ENCODE measurements around the gene MYLK.

Gene MYLK

DNA sequence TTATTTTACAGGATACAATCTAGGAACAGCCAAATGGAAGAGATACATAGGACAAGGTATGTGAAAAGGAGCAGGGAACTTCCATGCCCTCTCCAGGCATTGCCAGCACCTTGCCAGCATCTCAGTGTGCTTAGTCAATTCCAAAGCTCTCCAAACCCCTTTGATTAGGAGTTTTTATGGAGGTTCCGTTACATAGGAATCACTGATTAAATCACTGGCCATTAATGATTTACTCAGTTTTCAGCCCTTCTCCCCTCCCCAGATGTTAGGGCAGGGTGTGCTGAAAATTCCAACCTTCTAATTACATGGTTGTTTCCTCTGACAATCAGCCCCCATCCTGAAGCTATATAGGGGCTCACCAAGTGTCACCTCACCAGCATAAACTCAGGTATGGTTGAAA is 11.5 kb downstream of the MYLK start:
- DNase-seq (ENCODE audit: low spot score): no peak

DNA sequence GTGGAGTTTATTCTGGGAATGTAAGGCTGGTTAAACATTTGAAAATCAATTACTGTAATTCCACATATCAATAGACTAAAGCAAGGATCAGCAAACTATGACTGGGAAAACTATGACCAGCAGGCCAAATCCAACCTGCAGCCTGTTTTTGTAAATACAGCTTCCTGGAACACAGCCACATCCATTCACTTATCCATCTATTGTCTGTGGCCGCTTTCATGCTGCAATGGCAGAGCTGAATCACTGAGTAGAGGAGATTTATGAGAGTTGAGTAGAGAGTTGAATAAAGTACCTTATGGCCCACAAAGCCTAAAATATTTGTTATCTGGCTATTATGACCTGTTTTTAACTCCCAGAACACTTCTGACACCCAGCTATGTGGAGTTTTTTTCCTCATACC is 12.2 kb downstream of the MYLK start:
- DNase-seq (ENCODE audit: low spot score): no peak

DNA sequence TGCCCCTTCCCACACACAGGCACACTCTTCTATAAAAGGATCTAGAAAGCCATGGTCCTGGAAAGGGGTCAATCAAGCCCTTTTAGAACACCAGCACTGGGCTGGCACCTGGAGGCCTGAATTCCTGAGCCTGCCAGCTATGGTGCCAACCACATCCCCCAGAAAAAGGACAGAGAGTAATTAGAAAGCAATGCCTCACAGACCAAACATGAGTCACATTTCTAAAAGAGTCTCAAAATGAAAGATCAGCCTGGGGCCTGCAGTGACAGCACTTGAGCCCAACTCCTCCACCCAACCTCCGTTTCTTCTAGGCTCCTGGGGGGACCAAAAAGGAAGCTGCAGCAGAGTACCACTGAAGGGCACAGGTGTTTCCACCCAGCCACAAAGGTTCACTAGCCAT is 14.1 kb downstream of the MYLK start:
- DNase-seq (ENCODE audit: low spot score): no peak

DNA sequence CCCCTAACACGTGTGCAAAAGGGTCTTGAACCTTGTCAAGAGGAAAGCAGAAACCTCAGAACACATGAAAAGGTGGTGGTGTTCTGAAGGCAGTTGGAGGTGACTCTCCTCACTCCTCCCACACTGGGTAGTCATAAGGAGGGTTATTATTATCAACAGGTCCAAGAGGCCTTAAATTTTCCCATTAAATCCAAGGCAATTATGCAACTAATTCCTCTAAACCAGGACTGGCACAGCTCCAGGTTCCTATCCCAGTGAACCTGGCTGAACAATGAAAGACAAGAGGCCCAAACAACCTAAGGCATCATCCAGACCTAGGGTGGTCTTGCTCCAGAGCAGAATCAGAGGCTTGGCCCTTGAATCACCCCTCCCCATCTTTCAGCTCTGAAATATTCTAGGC is 15.0 kb downstream of the MYLK start:
- DNase-seq (ENCODE audit: low spot score): no peak

DNA sequence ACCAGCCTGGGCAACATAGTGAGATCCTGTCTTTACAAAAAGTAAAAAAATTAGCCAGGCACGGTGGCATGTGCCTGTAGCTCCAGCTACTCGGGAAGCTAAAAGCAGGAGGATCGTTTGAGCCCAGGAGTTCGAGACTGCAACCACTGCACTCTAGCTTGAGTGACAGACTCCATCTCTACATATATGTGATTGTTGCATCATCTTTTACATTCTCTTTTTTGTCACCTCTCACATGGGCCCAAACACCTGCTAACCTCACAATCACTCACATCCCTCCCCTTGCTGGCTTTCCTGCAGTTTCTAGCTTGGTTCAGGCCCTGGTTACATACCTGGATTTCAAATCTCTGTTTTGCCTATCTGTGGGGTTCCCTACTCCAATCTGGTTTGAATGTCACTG is 19.4 kb downstream of the MYLK start:
- no peak for DNase-seq (ENCODE audit: low spot score)

DNA sequence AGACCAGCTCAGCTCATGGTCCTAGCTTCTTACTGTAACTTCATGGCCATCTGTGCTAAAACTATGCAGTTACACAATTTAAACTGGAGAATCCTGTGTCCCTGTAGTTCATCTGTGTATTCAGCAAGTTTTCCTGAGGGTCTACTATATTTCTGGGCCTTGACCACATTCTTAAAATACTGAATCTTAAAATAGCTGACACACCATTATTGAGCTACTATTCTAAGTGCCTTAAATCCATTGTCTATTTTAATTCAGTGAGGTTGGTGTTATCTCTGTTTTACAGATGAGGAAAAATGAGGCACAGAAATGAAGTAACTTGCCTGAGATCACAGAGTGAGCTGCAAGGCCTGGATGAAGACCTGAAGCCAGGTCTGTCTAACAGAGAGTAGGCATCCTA is 22.0 kb downstream of the MYLK start:
- DNase-seq (ENCODE audit: low spot score): no peak

DNA sequence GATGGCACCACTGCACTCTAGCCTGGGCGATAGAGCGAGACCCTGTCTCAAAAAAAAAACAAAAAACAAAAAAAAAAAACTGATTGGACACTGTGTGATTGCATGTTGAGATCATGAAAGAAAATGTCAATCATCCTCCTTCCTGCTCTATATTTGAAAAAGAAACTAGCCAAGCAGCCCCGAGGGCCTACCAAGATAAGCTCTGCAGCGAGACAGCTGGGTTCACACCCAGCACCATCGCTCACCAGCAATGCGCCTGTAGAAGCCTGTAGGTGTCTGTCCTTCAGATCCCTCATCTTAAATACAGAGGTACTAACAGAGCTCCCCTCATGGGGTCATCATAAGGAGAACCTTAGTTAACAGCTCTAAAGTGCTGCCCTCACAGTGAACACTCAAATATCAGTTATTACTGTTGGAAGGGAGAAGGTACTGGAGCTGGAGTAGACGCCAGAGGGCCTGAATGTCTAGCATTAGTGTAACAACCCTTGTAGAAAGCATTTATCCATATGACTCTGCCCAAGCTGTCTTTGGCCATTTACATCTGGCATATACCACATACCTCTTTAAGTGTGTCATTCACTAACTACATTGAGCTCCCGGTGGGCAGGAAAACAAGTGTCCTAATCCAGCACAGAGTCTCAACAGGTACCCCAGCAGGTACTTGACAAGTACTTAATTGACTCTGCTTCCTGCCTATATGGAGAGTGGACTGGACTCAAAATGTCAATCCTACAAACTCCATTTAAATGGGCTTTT is 22.9 kb downstream of the MYLK start:
- DNase-seq (ENCODE audit: low spot score): no peak

DNA sequence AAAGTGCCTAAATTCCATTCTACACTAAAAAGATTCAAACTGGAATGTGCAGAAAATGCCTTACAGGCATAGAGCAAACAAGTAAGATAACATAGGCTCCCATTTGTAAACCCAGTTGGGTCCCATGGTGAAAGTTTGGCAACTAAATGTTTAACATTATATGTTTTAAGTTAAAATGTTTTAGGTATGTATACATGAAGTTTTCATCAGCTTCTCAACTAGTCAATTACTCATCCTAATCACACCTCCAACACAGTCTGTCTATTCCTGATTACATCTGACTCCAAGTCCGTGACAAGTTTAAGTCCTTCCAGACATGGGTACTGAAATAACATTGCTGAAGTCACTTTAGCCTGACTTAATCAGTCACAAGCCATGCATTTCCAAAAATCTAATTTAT is 25.0 kb downstream of the MYLK start:
- DNase-seq (ENCODE audit: low spot score): no peak

DNA sequence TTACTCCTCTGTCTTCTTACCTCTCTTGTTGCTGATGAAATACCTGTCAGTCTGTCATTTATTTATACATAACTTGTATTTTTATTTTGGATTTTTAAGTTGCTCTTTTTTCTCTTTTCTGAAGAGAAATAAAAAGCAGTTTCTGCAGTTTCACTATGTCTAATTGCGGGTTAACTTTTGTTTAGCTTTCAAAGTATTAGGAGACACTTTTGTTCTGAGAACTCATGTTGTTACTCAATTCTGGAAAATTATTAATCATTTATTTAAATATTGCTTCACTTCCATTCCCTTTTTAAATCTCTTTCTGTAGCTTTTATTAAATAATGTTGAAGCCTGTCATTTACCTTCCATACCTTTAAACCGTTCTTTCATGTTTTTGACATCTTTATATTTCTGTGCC is 29.2 kb downstream of the MYLK start:
- no peak for DNase-seq (ENCODE audit: low spot score)

DNA sequence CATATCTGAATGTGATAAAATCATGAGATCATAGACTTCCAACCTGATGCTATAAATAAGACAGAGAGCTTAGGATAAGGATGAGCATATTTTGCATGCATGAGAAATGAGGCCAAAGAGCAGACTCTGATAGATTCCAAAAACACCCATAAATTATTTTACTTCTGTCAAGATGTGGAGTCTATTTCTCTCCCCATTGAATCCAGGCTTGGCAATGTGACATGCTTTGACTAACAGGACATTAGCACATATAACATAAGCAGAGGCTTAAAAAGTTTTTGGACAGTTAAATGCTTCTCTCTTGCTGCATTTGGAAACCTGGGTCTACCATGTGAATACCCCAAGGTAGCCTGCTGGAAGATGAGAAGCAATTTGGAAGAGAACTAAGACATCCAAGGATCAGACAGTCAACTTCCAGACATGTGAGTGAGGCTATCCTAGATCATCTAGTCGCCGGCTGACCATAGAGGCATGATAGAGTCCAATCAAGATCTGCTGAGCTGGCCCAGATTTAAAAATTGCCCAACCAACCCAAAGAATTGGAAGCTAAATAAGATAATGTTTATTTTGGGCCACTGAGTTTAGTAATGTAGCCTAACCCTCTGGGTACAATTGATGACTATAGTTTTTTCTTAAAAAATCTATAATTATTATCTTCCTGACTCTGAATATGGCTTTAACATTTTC is 30.3 kb downstream of the MYLK start:
- DNase-seq (ENCODE audit: low spot score): no peak

DNA sequence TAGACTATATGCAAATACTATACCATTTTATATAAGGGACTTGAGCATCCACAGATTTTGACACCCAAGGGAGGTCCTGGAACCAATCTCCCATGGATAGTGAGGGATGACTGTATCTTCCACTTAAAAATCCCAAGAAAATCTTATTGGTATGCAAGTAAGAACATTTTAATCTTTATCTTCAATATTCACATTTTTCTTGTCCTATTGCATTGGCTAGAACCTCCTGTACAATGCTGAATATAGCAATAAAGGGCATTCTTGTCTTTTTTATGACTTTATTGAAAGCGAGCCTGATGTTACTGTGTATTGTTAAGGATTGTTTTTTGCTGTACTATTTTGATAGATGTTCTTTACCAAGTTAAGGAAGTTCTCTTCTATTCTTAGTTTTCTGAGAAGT is 36.9 kb downstream of the MYLK start:
- no peak for DNase-seq (ENCODE audit: low spot score)

DNA sequence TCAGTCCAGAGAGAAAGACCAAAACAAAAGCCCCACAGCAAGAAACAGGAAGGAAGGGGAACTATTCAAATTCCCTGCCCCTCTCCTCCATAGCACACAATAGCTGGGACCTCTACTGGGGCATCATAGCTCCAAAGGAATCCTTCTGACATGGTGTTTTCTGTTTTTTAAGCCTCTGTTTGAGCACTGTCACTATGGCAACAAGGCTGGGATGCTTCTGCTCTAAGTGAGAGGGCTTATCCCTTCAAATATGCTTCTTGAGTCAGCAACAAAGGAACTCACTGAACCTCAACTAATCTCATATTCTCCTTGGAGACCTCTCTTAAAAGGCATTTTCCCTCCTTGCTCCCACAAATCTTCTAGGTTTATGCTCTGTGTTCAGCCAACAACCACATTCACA is 40.5 kb downstream of the MYLK start:
- DNase-seq (ENCODE audit: low spot score): no peak

DNA sequence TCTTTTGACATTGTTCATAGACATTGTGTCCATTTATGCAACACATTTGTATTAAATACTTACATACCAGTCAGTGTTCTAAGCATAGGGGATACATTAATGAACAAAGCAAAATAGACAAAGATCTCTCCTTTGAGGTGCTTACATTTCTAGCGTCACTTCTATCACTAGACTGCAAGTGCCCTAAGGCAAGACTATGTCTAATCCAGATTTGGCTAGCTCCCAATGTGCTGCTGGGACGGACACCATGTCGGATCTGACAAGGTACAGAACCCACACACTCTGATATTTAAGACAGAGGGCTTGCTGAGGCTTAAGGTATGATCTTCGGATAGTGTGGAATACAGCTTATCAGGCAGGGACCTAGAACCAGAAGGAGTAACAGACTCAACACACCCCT is 41.4 kb downstream of the MYLK start:
- DNase-seq (ENCODE audit: low spot score): no peak

DNA sequence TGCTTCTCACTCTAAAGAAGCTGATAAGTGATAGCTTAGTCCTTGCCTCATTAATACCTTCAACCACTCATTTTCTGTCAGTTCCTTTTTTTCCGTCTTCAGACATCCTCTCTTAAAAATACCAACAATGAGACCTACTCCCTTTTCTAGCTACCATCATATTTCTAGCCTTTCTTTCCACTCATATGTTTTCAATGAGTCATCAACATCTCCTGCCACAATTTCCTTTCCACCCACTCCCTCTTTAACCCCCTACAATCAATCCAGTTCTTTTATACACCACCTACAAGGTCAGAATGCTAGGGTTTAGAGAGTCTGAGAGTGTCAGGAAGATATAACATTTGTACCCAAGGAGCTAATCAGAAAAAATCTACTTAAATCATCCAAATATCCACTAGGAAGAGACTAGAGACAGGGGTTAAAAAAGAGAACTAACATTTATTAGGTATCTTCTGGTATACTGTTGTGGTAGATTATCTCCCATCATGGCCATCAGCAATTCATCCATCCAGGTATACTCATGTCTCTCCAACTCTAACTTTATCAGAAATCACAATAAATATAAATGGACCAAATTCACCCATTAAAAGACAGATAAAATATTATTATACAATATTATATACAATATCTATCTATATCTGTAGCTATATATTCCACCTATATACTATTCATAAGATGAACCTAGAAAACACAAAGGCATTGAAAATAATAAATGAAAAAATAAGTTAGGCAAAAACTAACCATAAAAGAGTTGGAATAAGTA is 42.5 kb downstream of the MYLK start:
- no peak for DNase-seq (ENCODE audit: low spot score)

DNA sequence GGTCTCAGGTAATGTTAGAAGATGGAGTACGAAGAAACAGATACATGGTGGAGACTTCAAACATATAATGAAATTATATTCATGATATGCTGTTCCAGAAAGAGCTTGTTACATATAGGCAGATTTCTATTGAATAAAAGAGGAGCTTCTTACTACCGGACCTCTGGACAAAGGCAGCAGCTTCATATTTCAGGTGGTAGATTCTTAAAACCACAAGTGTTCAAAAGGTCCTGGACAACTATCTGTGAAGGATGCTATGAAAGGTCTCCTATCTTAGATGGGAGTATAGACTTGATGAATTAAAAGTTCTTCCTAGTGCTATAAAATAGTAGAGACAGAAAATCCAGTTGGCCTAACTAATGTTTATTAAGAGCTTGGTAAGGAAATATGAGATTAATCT is 43.2 kb downstream of the MYLK start:
- DNase-seq (ENCODE audit: low spot score): no peak

DNA sequence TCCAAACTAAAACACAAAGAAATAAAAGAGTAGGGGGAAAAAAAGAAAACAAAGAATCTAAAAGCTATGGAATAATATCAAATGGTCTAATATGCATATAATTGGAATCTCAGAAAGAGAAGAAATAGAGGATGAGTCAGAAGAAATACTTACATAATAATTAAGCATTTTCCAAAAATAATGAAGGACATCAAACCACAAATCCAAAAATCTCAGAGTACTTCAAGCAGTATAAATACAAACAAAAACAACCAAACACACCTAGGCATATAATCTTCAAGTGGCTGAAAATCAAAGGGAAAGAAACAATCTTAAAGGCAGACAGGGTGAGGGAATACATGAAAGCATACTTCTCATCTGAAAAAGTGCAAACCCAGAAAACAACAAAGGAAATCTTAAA is 46.3 kb downstream of the MYLK start:
- DNase-seq (ENCODE audit: low spot score): no peak

DNA sequence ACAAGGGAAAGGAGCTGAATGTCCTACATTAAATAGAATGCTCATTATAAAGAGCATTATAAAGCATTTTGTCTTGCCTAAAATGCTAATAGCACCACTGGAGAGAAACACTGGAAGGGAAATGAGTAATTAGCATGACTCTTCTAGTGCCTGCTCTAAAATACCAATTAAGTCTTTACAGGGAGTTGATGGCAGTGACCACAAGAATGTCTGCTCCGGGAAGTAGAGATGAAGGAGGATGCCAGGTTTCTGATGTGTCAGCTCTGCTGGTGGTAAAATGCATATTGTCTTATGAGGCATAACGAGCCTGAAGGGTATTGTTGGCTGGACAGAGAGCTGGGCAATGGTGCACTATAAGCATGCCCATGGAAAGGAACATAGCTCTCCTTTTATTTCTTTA is 49.5 kb downstream of the MYLK start:
- no peak for DNase-seq (ENCODE audit: low spot score)

DNA sequence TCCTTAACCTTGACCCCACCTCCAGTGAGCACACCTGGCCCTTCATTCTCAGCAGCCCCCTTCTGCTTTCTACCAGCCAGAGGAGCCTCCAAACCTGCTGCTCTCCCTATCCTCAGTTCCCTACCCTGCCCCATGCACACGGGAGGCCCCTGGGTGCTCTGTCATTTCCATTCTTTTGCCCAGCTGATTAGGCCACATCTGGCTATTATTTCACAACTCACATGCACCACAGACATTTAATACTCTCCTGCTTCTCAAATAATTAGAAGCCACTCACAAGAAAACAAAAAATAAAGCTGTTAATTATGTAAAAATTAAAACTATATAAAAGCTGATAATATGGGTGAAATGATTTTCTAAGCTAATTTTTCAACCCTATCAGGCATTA is 50.7 kb downstream of the MYLK start:
- no peak for DNase-seq (ENCODE audit: low spot score)

DNA sequence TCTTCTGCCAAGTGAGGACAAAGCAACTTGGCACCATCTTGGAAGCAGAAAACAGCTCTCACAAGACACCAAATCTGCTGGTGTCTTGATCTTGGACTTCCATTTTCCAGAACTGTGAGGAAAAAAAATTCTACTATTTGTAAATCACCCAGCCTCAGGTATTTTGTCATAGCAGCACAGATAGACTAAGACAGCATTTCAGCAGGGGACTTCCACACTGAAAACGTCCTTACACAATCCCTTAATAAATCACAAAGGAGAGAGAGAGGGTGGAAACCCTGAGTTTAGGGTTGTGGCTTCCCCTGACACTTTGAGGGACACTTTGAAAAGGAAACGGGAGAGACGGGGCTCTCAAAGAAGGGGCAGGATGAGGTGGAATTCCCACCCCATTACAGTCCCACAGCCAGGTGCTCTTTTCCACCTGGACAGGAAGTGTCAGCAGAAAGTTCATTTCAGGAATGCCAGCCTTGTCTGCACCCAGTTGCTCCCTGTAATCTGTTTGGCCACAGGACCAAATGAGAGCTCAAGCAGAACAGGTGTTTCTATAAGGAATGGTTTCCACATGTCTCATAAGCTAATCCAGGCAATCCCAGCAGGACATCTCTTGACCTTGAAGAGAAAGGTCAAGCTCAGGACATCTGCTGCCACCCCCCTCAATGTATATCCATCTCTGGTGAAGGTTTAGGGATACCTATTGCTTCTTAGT is 51.3 kb downstream of the MYLK start:
- DNase-seq (ENCODE audit: low spot score): no peak

DNA sequence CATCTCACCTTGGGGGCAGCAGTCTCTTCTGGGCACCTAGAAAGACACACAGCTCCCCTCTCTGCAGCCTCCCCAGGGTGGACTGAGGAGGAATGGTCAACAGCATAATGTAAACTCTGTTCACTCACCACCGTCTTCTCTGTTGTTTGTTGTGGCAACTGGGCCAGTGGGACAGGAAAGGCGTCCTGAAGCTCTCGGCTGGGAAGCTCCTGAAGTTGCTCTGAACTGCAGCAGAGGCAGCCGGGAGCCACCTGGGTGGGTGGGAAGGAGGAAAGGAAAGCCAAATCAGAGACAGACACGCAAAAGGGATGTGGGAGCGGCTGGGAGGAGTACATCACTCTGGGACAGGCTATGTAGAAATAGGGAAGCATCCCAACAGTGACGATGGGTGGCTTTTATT is 52.7 kb downstream of the MYLK start:
- no peak for DNase-seq (ENCODE audit: low spot score)

DNA sequence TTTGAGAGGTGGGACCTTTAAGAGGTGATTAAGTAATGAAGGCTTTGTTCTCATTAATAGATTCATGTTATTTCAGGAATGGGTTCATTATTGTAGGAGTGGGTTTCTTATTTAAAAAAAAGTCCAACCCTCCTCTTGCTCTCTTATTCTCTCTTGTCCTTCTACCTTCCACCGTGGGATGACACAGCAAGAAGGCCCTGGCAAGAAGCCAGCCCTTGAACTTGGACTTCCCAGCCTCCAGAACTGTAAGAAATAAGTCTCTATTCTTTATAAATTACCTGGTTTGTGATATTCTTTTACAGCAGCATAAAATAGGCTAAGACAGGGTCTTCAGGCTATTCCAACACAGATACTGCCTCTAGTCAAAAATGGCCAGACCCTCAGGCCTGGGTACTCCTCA is 62.2 kb downstream of the MYLK start:
- DNase-seq (ENCODE audit: low spot score): no peak

DNA sequence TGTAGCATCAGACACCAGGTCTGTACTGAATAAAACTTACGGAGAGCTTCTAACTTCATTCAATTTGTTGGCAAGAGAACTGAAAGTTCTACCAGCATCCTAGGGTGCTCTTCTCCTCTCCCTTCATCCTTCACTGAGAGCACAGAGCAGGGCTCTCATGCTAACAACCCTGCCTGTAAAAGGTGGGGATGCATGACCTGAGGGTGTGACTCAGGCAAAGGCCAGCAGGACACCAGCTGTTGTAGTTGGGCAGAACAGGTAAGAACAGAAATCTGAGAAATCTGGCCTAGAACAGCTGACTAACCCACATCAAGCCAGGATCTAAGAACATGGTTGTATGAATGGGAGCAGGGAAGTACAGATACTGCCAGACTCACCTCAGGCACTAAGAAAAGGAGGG is 64.2 kb downstream of the MYLK start:
- no peak for DNase-seq (ENCODE audit: low spot score)

DNA sequence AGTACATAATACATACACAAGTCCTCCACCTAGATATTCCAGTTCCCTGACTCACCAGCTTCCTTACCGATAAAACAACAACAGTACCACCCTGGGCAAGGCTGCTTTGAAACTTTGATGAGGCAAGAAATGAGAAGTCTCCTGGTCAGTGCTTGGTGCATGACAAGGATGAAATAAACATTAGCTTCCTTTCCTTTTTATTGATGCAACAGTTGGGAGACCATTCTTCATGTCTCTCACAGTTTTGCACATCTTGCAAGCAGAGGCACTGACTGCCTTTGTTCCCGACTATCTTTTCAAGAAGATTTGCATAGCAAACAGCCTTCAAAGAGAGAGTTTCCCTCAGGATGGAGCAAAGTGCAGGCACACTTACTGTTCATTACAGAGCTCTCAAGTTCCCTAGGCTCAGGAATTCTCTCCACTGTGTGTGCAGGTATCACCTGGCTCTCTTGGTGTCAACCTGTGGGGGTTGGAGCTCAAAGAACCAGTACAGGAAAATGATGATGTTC is 65.2 kb downstream of the MYLK start:
- DNase-seq (ENCODE audit: low spot score): no peak
